DOHH2 (cell line): ENCODE results near the gene RPTOR.

Experiments used
- H3F3A ChIP-seq: fragments of 200-600 bp; sonication (generic), shearing (Covaris generic); 2 replicates; pipeline ENCODE4 v1.6.0; 2016; ENCODE audit warnings: antibody characterized with exemption, mild to moderate bottlenecking; ENCODE audit not compliant: control insufficient read depth, insufficient read depth
- H3K27ac ChIP-seq: fragments of 200-600 bp; sonication (generic); 2 replicates; pipeline ENCODE4 v1.5.1; 2014; ENCODE audit warnings: low read depth, mild to moderate bottlenecking, low read length, moderate library complexity
- H3K27me3 ChIP-seq: fragments of 200-600 bp; sonication (generic); 2 replicates; pipeline ENCODE4 v1.6.1; 2014; ENCODE audit warnings: mild to moderate bottlenecking, low read length, mixed read lengths; ENCODE audit not compliant: control insufficient read depth
- H3K36me3 ChIP-seq: fragments of 200-600 bp; sonication (generic); 2 replicates; pipeline ENCODE4 v1.6.1; 2014; ENCODE audit warnings: mild to moderate bottlenecking, low read length, moderate library complexity, mixed read lengths; ENCODE audit not compliant: control insufficient read depth
- H3K4me1 ChIP-seq: fragments of 200-600 bp; sonication (generic); 2 replicates; pipeline ENCODE4 v1.6.1; 2014; ENCODE audit warnings: mild to moderate bottlenecking, low read length, mixed read lengths; ENCODE audit not compliant: control insufficient read depth
- H3K4me2 ChIP-seq: fragments of 200-600 bp; sonication (generic); 2 replicates; pipeline ENCODE4 v1.6.0; 2014; ENCODE audit warnings: mild to moderate bottlenecking, low read length, moderate library complexity
- H3K4me3 ChIP-seq: fragments of 200-600 bp; sonication (generic); 2 replicates; pipeline ENCODE4 v1.5.1; 2014; ENCODE audit warnings: mild to moderate bottlenecking, low read length, mixed read lengths
- H3K79me2 ChIP-seq: fragments of 200-600 bp; sonication (generic); 2 replicates; pipeline ENCODE4 v1.6.1; 2014; ENCODE audit warnings: mild to moderate bottlenecking, low read length, mixed read lengths; ENCODE audit not compliant: control insufficient read depth
- H3K9me2 ChIP-seq: fragments of 200-600 bp; sonication (generic); replicated peaks from 2 replicates; pipeline ENCODE4 v1.6.1; 2014; ENCODE audit warnings: mild to moderate bottlenecking, low read length, mixed read lengths; ENCODE audit not compliant: control insufficient read depth
- H3K9me3 ChIP-seq: fragments of 200-600 bp; sonication (generic); 2 replicates; pipeline ENCODE4 v1.6.1; 2014; ENCODE audit warnings: antibody characterized with exemption, low read length, mixed read lengths; ENCODE audit not compliant: control insufficient read depth, insufficient read depth
- H4K20me1 ChIP-seq: fragments of 200-600 bp; sonication (generic); 2 replicates; pipeline ENCODE4 v1.6.0; 2014; ENCODE audit warnings: low read depth, mild to moderate bottlenecking, antibody characterized with exemption, low read length, moderate library complexity; ENCODE audit not compliant: control insufficient read depth, insufficient read depth
- EZH2phosphoT487 ChIP-seq: fragments of 200-600 bp; sonication (generic); IDR thresholded peaks from 2 replicates; pipeline ENCODE4 v1.6.1; 2017; ENCODE audit warnings: borderline replicate concordance, mild to moderate bottlenecking, antibody characterized with exemption, low read length, moderate library complexity, mixed read lengths
- TF ChIP-seq, protein P1 (sequence below): fragments of 200-600 bp; sonication (generic); IDR thresholded peaks from one replicate; pipeline ENCODE4 v1.5.1; 2014; ENCODE audit warnings: antibody characterized with exemption, mild to moderate bottlenecking, low read depth, low read length; ENCODE audit not compliant: poor library complexity, severe bottlenecking

RPTOR gene

DNA sequence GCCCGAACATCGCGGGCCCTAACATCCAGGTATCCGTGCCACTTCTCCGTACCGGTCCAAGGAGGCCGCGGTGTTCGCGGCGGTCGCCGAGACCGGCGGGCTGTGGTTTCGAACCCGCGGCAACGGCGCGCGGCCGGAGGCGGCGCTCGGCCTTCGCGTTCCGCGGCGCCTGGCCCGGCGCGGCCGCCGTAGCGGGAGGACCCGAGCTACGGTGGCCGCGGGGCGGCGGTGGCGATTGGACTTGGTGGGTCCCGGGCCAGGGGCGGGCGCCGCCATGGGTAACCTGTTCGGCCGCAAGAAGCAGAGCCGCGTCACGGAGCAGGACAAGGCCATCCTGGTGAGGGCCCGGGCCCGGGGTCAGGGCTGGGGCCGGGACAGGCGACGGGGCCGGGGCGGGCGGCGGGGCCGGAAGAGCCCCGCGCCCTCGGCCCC, 447.0 kb downstream of the RPTOR start, which contains the start of gene CHMP6:
TSS of gene CHMP6 (plus strand) at position 197 of the 432 bp plus-strand sequence. CDS start at position 275, 78 bp downstream.
- Histone ChIP-seq H3K27me3 (peaks cover 30% of the 10 kb centered on the region), H3K27ac (no peak within 1 kb of the TSS), H4K20me1 (no peaks in the 10 kb centered on the region), H3K79me2 (peaks cover 15% of the 10 kb centered on the region), H3K36me3 (peaks cover 5% of the 10 kb centered on the region), H3K4me3 (peak within 1 kb of the TSS; percentile 82), H3K4me1 (peaks cover 30% of the 10 kb centered on the region), H3F3A (no peaks in the 10 kb centered on the region), H3K9me3 (no peaks in the 10 kb centered on the region), H3K4me2 (peak within 1 kb of the TSS; percentile 86), H3K9me2 (no peaks in the 10 kb centered on the region)
- TF ChIP-seq, protein P1, sequence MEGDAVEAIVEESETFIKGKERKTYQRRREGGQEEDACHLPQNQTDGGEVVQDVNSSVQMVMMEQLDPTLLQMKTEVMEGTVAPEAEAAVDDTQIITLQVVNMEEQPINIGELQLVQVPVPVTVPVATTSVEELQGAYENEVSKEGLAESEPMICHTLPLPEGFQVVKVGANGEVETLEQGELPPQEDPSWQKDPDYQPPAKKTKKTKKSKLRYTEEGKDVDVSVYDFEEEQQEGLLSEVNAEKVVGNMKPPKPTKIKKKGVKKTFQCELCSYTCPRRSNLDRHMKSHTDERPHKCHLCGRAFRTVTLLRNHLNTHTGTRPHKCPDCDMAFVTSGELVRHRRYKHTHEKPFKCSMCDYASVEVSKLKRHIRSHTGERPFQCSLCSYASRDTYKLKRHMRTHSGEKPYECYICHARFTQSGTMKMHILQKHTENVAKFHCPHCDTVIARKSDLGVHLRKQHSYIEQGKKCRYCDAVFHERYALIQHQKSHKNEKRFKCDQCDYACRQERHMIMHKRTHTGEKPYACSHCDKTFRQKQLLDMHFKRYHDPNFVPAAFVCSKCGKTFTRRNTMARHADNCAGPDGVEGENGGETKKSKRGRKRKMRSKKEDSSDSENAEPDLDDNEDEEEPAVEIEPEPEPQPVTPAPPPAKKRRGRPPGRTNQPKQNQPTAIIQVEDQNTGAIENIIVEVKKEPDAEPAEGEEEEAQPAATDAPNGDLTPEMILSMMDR, result no peak
- no peak for TF ChIP-seq EZH2phosphoT487

DNA sequence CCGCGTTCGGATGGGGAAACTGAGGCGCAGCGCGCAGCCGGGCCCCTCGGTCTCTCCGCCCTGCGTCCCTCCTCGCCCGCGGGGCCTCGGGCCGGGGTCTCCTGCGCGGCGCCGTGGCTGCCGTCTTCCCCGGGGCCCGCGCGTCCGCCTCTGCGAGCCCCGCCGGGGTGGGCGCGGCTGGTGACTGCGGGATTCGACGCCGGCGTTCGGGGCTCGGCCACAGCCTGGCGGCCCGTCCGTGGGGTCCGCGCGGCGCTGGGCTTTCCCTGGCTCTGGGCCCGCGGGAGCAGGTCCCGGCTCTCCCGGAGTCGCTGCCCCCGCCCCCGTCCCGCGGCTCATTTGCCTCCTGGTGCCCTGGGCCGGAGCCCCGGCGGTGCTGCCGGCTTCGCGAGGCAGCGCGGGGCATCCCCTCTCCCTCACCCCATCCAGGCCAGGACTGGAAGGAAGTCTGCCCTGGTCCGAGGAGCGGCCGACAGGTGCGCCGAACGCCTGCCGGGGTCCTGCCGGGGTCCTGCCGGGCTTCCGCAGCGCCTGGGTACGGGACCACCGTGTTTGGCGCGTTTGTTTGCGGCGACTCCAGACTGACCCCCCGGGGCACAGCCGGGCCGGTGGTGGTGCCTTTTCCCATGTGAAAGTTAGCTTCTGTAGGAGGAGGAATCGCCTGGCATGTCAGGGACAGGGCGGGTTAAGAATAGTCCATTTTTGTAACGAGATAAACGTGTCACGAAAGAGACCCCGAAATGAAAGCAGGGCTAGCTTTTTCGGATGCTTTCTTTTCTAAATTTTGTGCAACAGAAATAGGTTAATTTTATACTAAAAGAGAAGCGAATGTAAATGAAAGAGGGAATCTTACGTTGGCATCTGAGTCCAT, 447.7 kb downstream of the RPTOR start:
- peaks cover 9% of the 10 kb centered on the region for H3K36me3 ChIP-seq
- H3K9me3 ChIP-seq, result no peaks in the 10 kb centered on the region
- peak overlapping the region; percentile 86 for H3K4me2 ChIP-seq
- H3K4me3 ChIP-seq, result peak overlapping the region; percentile 82
- H3K27ac ChIP-seq, result no peak overlapping the region
- no peaks in the 10 kb centered on the region for H3F3A ChIP-seq
- TF ChIP-seq EZH2phosphoT487, result no peak
- TF ChIP-seq, protein P1, result no peak
- peaks cover 24% of the 10 kb centered on the region for H3K27me3 ChIP-seq
- peaks cover 15% of the 10 kb centered on the region for H3K79me2 ChIP-seq
- H4K20me1 ChIP-seq, result no peaks in the 10 kb centered on the region
- H3K9me2 ChIP-seq, result no peaks in the 10 kb centered on the region
- H3K4me1 ChIP-seq, result peaks cover 26% of the 10 kb centered on the region

DNA sequence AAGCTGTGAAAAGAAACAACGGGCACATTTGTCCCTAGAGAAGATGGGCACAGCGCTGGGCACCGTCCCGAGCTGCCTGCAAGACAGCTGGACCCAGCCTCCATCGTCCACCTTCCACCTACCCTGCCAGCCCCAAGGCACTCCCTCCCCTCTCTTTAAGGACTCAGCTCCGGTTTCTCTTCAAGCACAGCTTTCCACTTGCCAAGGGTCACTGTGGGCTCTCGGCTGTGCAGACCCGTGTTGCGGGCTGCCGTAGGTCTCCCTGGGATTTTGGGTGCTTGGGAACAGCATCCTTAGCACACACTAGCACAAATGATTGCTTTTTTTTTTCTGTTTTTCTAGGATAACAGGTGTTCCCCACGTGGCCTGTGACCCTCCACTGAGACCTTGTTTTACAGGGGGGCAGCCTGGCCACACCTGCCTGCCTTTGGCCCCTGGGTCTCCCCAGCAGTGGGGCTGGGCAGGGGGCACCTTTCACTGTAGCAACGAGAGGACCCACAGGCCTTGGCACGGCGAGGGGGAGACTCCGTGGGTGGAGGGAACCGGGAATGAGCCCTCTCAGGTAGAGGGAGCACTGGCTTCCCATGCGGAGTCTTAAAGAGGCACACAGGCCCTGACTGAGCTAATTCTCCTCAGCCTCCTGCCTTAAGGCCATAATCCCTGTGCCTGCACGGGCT, 448.4 kb downstream of the RPTOR start:
- Histone ChIP-seq H3K4me1 (peaks cover 26% of the 10 kb centered on the region), H3K27ac (no peak overlapping the region), H3K36me3 (peaks cover 10% of the 10 kb centered on the region), H3K4me3 (peak overlapping the region; percentile 82), H3K27me3 (peaks cover 17% of the 10 kb centered on the region), H3F3A (no peaks in the 10 kb centered on the region), H3K4me2 (peak overlapping the region; percentile 86), H3K9me2 (no peaks in the 10 kb centered on the region), H3K9me3 (no peaks in the 10 kb centered on the region), H3K79me2 (peaks cover 15% of the 10 kb centered on the region), H4K20me1 (no peaks in the 10 kb centered on the region)
- TF ChIP-seq, protein P1, result no peak
- TF ChIP-seq EZH2phosphoT487, result no peak
